WTC11 (cell line): ENCODE data around the gene SLC47A2. TPM values are rescaled to one million over a fixed set of nuclear protein-coding genes. Genes with fewer than 3 reads are reported as not detected.

Source experiments
- ATAC-seq: fragments of 200-7000 bp; cut with Tn5 transposase; 2 replicates; pipeline ENCODE4 v1.10.0; 2021; ENCODE audit warnings: mild to moderate bottlenecking, moderate library complexity
- CTCF ChIA-PET: fragments of 300-600 bp; sonication (Branson Sonifier 250); formaldehyde crosslinking; loops from one replicate; lab custom pipeline; 2021; ENCODE audit warnings: antibody characterized with exemption; lab: Charles Lee
- POLR2A ChIA-PET: fragments of 350-600 bp; sonication (Branson Sonifier 250); formaldehyde crosslinking; loops from one replicate; lab custom pipeline; 2021; ENCODE audit warnings: antibody characterized with exemption; lab: Charles Lee
- DNase-seq: peaks from one replicate; pipeline ENCODE4 v3.0.0; 2021; ENCODE audit warnings: low spot score
- H3K27ac Mint-ChIP-seq: 2 replicates; pipeline ENCODE4 v1.8.0; 2021; ENCODE audit warnings: mixed read lengths
- H3K27me3 Mint-ChIP-seq: 2 replicates; pipeline ENCODE4 v1.8.0; 2021; ENCODE audit warnings: low read depth, mild to moderate bottlenecking, moderate library complexity, mixed read lengths
- H3K36me3 Mint-ChIP-seq: 2 replicates; pipeline ENCODE4 v1.8.0; 2021; ENCODE audit warnings: mixed read lengths
- H3K4me1 Mint-ChIP-seq: 2 replicates; pipeline ENCODE4 v1.8.0; 2022; ENCODE audit warnings: mixed read lengths
- H3K4me3 Mint-ChIP-seq: 2 replicates; pipeline ENCODE4 v1.8.0; 2021; ENCODE audit warnings: mild to moderate bottlenecking, moderate library complexity, mixed read lengths
- H3K9me3 Mint-ChIP-seq: 2 replicates; pipeline ENCODE4 v1.8.0; 2021; ENCODE audit warnings: mixed read lengths
- ARID4B ChIP-seq: sonication (generic); formaldehyde crosslinking; IDR thresholded peaks from 2 replicates; pipeline ENCODE4 v1.8.0; 2023; ENCODE audit warnings: missing genetic modification reagents, mild to moderate bottlenecking, borderline replicate concordance
- CREB1 ChIP-seq: sonication (generic); formaldehyde crosslinking; IDR thresholded peaks from 2 replicates; pipeline ENCODE4 v1.8.0; 2023; ENCODE audit warnings: mild to moderate bottlenecking, missing genetic modification reagents
- CTCF ChIP-seq: fragments of 200-600 bp; IDR thresholded peaks from 2 replicates; pipeline ENCODE4 v1.8.0; 2022; ENCODE audit warnings: antibody characterized with exemption
- EMX1 ChIP-seq: fragments of 250-450 bp; sonication (Bioruptor Pico); IDR thresholded peaks from 2 replicates; pipeline ENCODE4 v1.8.0; 2021; ENCODE audit warnings: mild to moderate bottlenecking
- JUN ChIP-seq: sonication (generic); formaldehyde crosslinking; IDR thresholded peaks from 2 replicates; pipeline ENCODE4 v1.8.0; 2023; ENCODE audit warnings: mild to moderate bottlenecking, missing genetic modification reagents
- MAX ChIP-seq: sonication (generic); formaldehyde crosslinking; IDR thresholded peaks from 2 replicates; pipeline ENCODE4 v1.8.0; 2022; ENCODE audit warnings: mild to moderate bottlenecking, missing genetic modification reagents
- RORB ChIP-seq: fragments of 250-450 bp; sonication (Bioruptor Pico); IDR thresholded peaks from 2 replicates; pipeline ENCODE4 v1.9.0; 2021; ENCODE audit warnings: mild to moderate bottlenecking
- ZNF219 ChIP-seq: sonication (generic); formaldehyde crosslinking; IDR thresholded peaks from 2 replicates; pipeline ENCODE4 v1.8.0; 2023; ENCODE audit warnings: missing genetic modification reagents, mild to moderate bottlenecking, borderline replicate concordance
- ZNF423 ChIP-seq: fragments of 250-450 bp; sonication (Bioruptor Pico); IDR thresholded peaks from 2 replicates; pipeline ENCODE4 v2.1.2; 2022; ENCODE audit warnings: mild to moderate bottlenecking, moderate library complexity
- total RNA-seq: library from RNA; stranded (reverse); gene quantifications from 3 replicates; pipeline ENCODE4 v1.2.3, GENCODE V29; 2021
- TF ChIP-seq, protein P1 (sequence below): sonication (generic); formaldehyde crosslinking; IDR thresholded peaks from 2 replicates; pipeline ENCODE4 v1.8.0; 2022; ENCODE audit warnings: mild to moderate bottlenecking, missing genetic modification reagents

Gene SLC47A2
- total RNA-seq, 1 experiment from 2014 or later: not detected

GRCh38 chr17:19713462-19713861 is 2.9 kb downstream of the SLC47A2 start:
- H3K9me3 Mint-ChIP-seq: no peaks in the 10 kb centered on the region
- ChIA-PET CTCF (interaction anchor here (1.0 kb wide), 1 partner anchor 351 kb away, joined by 3 read pairs; the partner anchor contains the start of gene B9D1), POLR2A (no interaction called here)
- no peaks in the 10 kb centered on the region for H3K27me3 Mint-ChIP-seq
- H3K27ac Mint-ChIP-seq: no peak overlapping the region
- peaks cover 11% of the 10 kb centered on the region; the same call in 1 of the 2 replicates for H3K4me1 Mint-ChIP-seq
- TF ChIP-seq MAX (CRISPR knock-in tag): no peak
- no peak for TF ChIP-seq CREB1 (CRISPR knock-in tag)
- TF ChIP-seq CTCF: 0 out of 2 replicates have a peak, but pooled peaks have one; percentile 13
- H3K4me3 Mint-ChIP-seq: no peak overlapping the region
- no peaks in the 10 kb centered on the region for H3K36me3 Mint-ChIP-seq
- peak; percentile 68 for DNase-seq
- ATAC-seq: peak; percentile 69

DNA sequence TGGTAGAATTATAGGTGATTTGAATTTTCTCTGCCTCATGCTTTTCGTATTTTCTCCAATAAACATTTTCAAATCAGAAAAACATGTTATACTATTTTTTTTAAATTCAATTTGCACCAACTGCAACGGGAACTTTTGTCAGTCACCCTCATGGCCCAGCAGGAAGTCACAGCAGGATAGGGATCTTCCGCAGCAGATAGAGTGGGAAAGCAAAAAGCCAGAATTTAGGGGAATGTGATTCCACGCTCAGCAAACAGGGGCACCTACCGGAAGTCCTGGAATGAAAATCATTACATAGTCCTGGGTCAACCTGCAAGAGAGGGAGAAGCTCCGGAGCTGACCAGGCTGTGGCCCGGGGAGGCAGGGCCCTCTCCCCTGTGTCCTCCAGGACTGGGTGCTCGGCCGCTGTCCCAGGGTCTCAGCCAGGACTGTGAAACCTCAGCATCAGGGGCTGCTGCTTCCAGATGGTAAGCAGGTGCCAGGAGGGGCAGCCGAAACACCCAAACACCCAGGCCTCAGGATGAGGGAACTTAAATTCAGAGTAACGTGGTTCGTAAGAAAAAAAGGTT is 3.9 kb downstream of the SLC47A2 start:
- no peak for DNase-seq
- ChIA-PET POLR2A (no interaction called here), CTCF (interaction anchor here (0.6 to 1.0 kb wide), 2 partner anchors 110 to 350 kb away, joined by 3 read pairs; partner anchors contain the start of gene B9D1)
- peaks cover 11% of the 10 kb centered on the region; the same call in 1 of the 2 replicates for H3K4me1 Mint-ChIP-seq
- H3K27ac Mint-ChIP-seq: no peak overlapping the region
- H3K27me3 Mint-ChIP-seq: no peaks in the 10 kb centered on the region
- H3K36me3 Mint-ChIP-seq: no peaks in the 10 kb centered on the region
- ATAC-seq: no peak
- H3K9me3 Mint-ChIP-seq: no peaks in the 10 kb centered on the region
- no peak overlapping the region for H3K4me3 Mint-ChIP-seq
- TF ChIP-seq EMX1 (no peak), ZNF423 (CRISPR knock-in tag) (peak; percentile 53)

GRCh38 chr17:19709841-19710240 is 6.5 kb downstream of the SLC47A2 start:
- no peaks in the 10 kb centered on the region for H3K27me3 Mint-ChIP-seq
- no peak overlapping the region for H3K27ac Mint-ChIP-seq
- no peak overlapping the region for H3K4me3 Mint-ChIP-seq
- ATAC-seq (no peak), DNase-seq (no peak)
- ChIA-PET CTCF (interaction anchor here (1.1 to 2.4 kb wide), 2 partner anchors 9 to 35 kb away, joined by 3 to 12 read pairs; no protein-coding TSS in a partner anchor), POLR2A (no interaction called here)
- H3K36me3 Mint-ChIP-seq: no peaks in the 10 kb centered on the region
- H3K9me3 Mint-ChIP-seq: no peaks in the 10 kb centered on the region
- TF ChIP-seq, protein P1, sequence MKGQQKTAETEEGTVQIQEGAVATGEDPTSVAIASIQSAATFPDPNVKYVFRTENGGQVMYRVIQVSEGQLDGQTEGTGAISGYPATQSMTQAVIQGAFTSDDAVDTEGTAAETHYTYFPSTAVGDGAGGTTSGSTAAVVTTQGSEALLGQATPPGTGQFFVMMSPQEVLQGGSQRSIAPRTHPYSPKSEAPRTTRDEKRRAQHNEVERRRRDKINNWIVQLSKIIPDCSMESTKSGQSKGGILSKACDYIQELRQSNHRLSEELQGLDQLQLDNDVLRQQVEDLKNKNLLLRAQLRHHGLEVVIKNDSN (CRISPR knock-in tag): no peak
- TF ChIP-seq ARID4B (CRISPR knock-in tag) (no peak), ZNF423 (CRISPR knock-in tag) (no peak), ZNF219 (CRISPR knock-in tag) (no peak), RORB (CRISPR knock-in tag) (no peak), JUN (no peak)
- H3K4me1 Mint-ChIP-seq: peaks cover 19% of the 10 kb centered on the region
